Cardiac muscle cell (in vitro differentiated cells and primary cell): ENCODE measurements around the gene ZNRD2. TPM values are rescaled to one million over a fixed set of nuclear protein-coding genes. Genes with fewer than 3 reads are reported as not detected.

Source experiments
- DNase-seq, 2 donors: peaks; one replicate each; pipeline versions ENCODE4 v3.0.0 to v3.0.0-alpha.2; 2010 to 2017; ENCODE audit warnings: low read depth in 1 of 2, low spot score in 1 of 2
- H3K27ac ChIP-seq: fragments of 200-600 bp; sonication (generic); 2 replicates; pipeline ENCODE4 v1.5.1; 2016
- H3K27me3 ChIP-seq: fragments of 200-600 bp; sonication (generic); 2 replicates; pipeline ENCODE4 v1.6.0; 2016; ENCODE audit warnings: control low read depth
- H3K36me3 ChIP-seq: fragments of 200-600 bp; sonication (generic); 2 replicates; pipeline ENCODE4 v1.5.1; 2016; ENCODE audit warnings: control low read depth
- H3K4me1 ChIP-seq: fragments of 200-600 bp; sonication (generic); 2 replicates; pipeline ENCODE4 v1.8.1; 2017; ENCODE audit warnings: low read depth, mild to moderate bottlenecking, mixed run types
- H3K4me3 ChIP-seq: fragments of 200-600 bp; sonication (generic); 2 replicates; pipeline ENCODE4 v1.5.1; 2016; ENCODE audit warnings: mild to moderate bottlenecking
- H3K9me3 ChIP-seq: fragments of 200-600 bp; sonication (generic); 2 replicates; pipeline ENCODE4 v1.5.1; 2017; ENCODE audit warnings: low read depth, mild to moderate bottlenecking, control low read depth
- CTCF ChIP-seq: IDR thresholded peaks from 2 replicates; pipeline ENCODE4 v1.5.1; 2012; ENCODE audit warnings: low read depth, mild to moderate bottlenecking, low read length
- polyA plus RNA-seq: library from polyadenylated mRNA; unstranded; fragments of >200 nt; fragmentation: Nextera tagmentation; extraction: Ambion mirVana; gene quantifications from 2 replicates; pipeline ENCODE4 v1.2.1, GENCODE V29; 2016
- total RNA-seq: library from RNA; depleted of rRNA; stranded (reverse); fragments of >200 nt; gene quantifications from 2 replicates; pipeline ENCODE4 v1.2.3, GENCODE V29; 2016

ZNRD2 gene
- total and polyA plus RNA-seq, 2 experiments from 2014 or later, result 55.7 to 56.6 TPM

DNA sequence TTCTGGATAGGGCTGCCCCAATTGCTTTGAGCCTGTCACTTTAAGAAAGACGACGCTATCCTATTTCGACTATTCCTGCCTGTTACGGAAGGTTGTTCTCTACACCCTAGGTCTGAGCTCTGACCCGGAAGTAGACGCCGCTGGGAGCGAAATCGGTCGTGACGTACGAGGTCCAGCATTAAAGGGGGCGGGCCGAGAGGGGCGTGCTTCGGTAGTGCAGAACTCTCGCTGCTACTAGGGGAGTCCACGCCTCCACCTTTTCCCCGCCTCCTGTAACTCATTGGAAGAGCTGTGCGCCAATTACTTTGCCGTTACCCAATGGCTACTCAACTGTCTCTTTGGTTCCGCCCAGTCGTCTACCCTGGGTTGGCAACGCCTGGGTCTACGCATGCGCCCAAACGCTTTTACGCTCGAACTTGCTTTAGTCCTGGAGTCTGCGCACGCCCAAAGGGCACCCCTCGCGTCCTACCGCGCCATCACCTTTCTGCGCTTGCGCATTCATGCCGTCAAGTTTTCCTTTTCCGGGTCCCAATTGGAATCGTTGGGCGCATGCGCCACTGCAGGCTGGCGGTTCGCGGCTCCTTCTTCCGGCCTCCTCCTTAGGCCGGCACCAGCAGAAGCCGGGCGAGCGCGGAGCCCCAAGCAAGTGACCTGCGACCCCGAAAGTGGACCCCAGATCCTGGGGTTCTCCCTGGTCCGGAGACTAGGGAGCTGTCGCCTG, 45.1 kb downstream of the ZNRD2 start, which contains the start of gene PCNX3:
Gene PCNX3 (plus strand): TSS at position 548 of the 721 bp plus-strand sequence. CDS start 536 bp downstream, outside the sequence.
- H3K9me3 ChIP-seq, result no peaks in the 10 kb centered on the region
- H3K27me3 ChIP-seq, result no peaks in the 10 kb centered on the region
- TF ChIP-seq CTCF, result no peak
- peaks cover 12% of the 10 kb centered on the region for H3K4me1 ChIP-seq
- peaks cover 11% of the 10 kb centered on the region for H3K36me3 ChIP-seq
- DNase-seq, result peak; percentile 100
- H3K4me3 ChIP-seq, result peak within 1 kb of the TSS; percentile 69
- H3K27ac ChIP-seq, result peak within 1 kb of the TSS; percentile 77

DNA sequence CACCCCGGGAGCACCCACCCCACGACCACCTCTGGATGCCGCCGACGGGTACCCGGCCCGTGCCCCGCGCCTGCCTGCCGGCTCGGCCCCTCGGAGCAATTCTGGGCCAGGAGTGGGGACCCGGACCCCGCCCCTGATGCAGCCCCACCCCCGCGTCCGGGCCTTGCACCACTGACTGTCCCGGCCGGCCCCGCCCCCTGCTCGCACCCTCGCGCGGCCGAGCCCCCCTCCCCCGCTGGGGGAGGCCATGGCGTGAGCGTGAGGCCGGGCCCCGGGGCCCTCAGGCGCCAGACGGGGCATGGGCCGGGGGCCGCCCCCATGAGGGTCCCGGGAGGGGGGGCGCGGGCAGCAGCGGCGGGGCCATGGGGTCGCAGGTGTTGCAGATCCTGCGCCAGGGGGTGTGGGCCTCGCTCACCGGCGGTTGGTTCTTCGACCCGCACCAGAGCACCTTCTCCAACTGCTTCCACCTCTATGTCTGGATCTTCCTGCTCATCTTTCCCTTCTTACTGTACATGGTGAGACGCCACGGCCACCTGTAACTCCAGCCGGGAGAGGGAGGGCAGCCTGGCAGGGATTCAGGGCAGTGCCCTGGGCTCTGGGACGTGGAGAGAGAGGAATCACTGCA, 45.8 kb downstream of the ZNRD2 start:
- Histone ChIP-seq H3K9me3 (no peaks in the 10 kb centered on the region), H3K36me3 (peaks cover 11% of the 10 kb centered on the region), H3K4me1 (peaks cover 12% of the 10 kb centered on the region), H3K27me3 (no peaks in the 10 kb centered on the region), H3K27ac (peak overlapping the region; percentile 65), H3K4me3 (peak overlapping the region; percentile 51)
- DNase-seq, result peak; percentile 31 to 58
- no peak for TF ChIP-seq CTCF

DNA sequence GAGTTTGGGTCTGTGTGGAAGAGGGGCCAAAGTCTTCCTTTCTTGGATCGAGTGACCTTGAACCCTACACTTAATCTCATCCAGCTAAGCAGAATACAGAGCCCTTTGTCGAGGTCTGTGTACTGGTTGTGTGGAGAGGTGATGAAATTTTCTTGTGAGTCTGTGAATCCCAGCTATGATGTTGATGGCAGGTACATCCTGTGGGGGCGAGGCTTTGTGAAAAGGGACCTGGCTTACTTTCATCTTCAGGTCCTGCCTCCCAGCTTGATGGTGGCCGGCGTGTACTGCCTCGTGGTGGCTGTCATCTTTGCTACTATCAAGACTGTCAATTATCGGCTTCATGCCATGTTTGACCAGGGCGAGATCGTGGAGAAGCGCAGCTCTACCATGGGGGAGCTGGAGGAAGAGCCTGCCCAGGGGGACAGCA, 46.3 kb downstream of the ZNRD2 start:
- Histone ChIP-seq H3K9me3 (no peaks in the 10 kb centered on the region), H3K27me3 (no peaks in the 10 kb centered on the region), H3K36me3 (peaks cover 11% of the 10 kb centered on the region), H3K4me3 (peak overlapping the region; percentile 51), H3K27ac (peak overlapping the region; percentile 65), H3K4me1 (peaks cover 12% of the 10 kb centered on the region)
- TF ChIP-seq CTCF, result no peak
- no peak for DNase-seq

DNA sequence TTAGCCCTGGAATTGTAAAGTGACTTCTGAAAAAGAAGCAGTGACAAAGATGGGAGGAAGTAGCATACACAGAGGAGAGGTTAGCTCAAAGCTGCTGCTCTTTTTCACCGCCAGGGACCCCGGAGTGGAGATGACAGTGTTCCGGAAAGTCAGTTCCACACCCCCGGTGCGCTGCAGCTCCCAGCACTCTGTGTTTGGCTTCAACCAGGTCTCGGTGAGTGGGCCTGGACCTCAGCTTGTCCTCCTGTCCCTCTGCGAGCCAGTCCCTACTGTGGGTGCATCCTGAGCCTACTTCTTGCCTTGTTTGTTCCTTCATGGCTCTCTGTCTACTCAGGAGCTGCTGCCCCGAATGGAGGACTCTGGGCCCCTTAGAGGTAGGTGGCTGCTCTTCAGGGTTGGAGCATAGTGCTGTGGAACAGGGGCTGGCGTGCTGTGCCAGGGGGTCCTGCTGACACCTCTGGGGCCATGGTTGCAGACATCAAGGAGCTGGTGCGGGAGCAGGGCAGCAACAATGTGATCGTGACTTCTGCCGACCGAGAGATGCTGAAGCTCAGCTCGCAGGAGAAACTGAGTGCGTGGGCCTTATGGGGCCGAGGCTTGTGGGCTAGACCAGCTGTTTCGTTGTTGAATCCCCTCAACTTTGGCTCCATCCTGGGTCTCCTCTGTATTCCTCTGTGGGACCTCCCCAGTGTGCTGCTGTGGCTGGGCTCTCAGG, 47.0 kb downstream of the ZNRD2 start:
- peaks cover 11% of the 10 kb centered on the region for H3K36me3 ChIP-seq
- peak overlapping the region; percentile 51 for H3K4me3 ChIP-seq
- TF ChIP-seq CTCF, result no peak
- no peaks in the 10 kb centered on the region for H3K27me3 ChIP-seq
- no peaks in the 10 kb centered on the region for H3K9me3 ChIP-seq
- H3K4me1 ChIP-seq, result peaks cover 12% of the 10 kb centered on the region
- no peak for DNase-seq
- peak overlapping the region; percentile 65 for H3K27ac ChIP-seq

- Histone ChIP-seq H3K27ac (no peak overlapping the region), H3K9me3 (no peaks in the 10 kb centered on the region), H3K27me3 (no peaks in the 10 kb centered on the region), H3K4me1 (peaks cover 11% of the 10 kb centered on the region), H3K4me3 (no peak overlapping the region), H3K36me3 (peaks cover 11% of the 10 kb centered on the region)
- DNase-seq, result no peak
- TF ChIP-seq CTCF, result no peak
Measured at GRCh38 chr11:65617990-65618751, 47.9 kb downstream of the ZNRD2 start.
